PC-3 (cell line): ENCODE measurements around the gene YES1.

Experiments
- CTCF ChIP-seq: fragments of 300-600 bp; sonication (generic); conservative IDR thresholded peaks from 2 replicates; pipeline ENCODE4 v1.5.1; 2017; ENCODE audit warnings: antibody characterized with exemption, low read depth, mild to moderate bottlenecking, low read length
- EZH2 ChIP-seq: fragments of 300-600 bp; sonication (generic); IDR thresholded peaks from one replicate; pipeline ENCODE4 v1.6.1; 2017; ENCODE audit warnings: antibody characterized with exemption, mild to moderate bottlenecking, low read length; ENCODE audit not compliant: unreplicated experiment
- EZH2phosphoT487 ChIP-seq: fragments of 300-600 bp; sonication (generic); IDR thresholded peaks from 2 replicates; pipeline ENCODE4 v1.6.1; 2018; ENCODE audit warnings: mild to moderate bottlenecking, antibody characterized with exemption, low read length, borderline replicate concordance

GRCh38 chr18:853471-853870 is 41.4 kb upstream of the YES1 start:
- TF ChIP-seq EZH2 = no peak
- TF ChIP-seq CTCF = no peak
- TF ChIP-seq EZH2phosphoT487 = no peak
